HepG2 (cell line): ENCODE results near the gene TRIM67. TPM values are rescaled to one million over a fixed set of nuclear protein-coding genes. Genes with fewer than 3 reads are reported as not detected.

Experiments
- ATAC-seq: fragments of 200-7000 bp; cut with Tn5 transposase; 3 replicates; pipeline ENCODE4 v1.9.1; 2020; ENCODE audit warnings: mild to moderate bottlenecking, moderate library complexity
- BruUV-seq: library from RNA; stranded (reverse); fragments of 400-500 nt; replicated peaks from 2 replicates; lab custom pipeline; 2021; lab: Mats Ljungman, UMichigan
- CTCF ChIA-PET: fragments of 300-600 bp; formaldehyde crosslinking; extraction: SDS; loops from one replicate; lab custom pipeline; 2021; ENCODE audit warnings: low total read pairs, inconsistent platforms, low intra/inter-chr PET ratio; lab: Yijun Ruan, JAX
- POLR2A ChIA-PET: fragments of 350-600 bp; sonication (Branson Sonifier 250); formaldehyde crosslinking; loops from one replicate; lab custom pipeline; 2020; ENCODE audit warnings: antibody characterized with exemption, inconsistent platforms; lab: Yijun Ruan, JAX
- DNase-seq: peaks from one replicate; pipeline ENCODE4 v3.0.0-alpha.2; 2015; ENCODE audit warnings: low spot score
- FAIRE-seq: peaks from 3 replicates; lab custom pipeline; 2011; peaks lifted over from hg19 to GRCh38; lab: Jason Lieb, UNC
- H2AFZ ChIP-seq: one replicate; pipeline ENCODE4 v1.6.1; 2011; ENCODE audit warnings: low read length, inconsistent platforms
- H3K27ac ChIP-seq: fragments of 300-600 bp; 3 replicates; pipeline ENCODE4 v1.8.0; 2011; ENCODE audit warnings: mixed run types, mild to moderate bottlenecking, mixed read lengths, low read length, inconsistent platforms; ENCODE audit not compliant: insufficient read depth; ENCODE audit errors: extremely low read length
- H3K27me3 ChIP-seq, 2 experiments: fragments of 200-600 bp in 1 of 2; 2 replicates in 1 of 2; 3 replicates in 1 of 2; pipeline versions ENCODE4 v1.6.0 to v1.8.0; 2011; ENCODE audit warnings: low read length in 2 of 2, mild to moderate bottlenecking in 2 of 2, moderate library complexity in 2 of 2, inconsistent platforms in 1 of 2; ENCODE audit not compliant: insufficient read depth in 2 of 2, control insufficient read depth in 1 of 2
- H3K36me3 ChIP-seq, 2 experiments: fragments of 200-600 bp in 1 of 2; replicated peaks in 1 of 2; 2 replicates in 1 of 2; 3 replicates in 1 of 2; pipeline versions ENCODE4 v1.5.1 to v1.8.0; 2011; ENCODE audit warnings: low read length in 2 of 2, inconsistent platforms in 1 of 2; ENCODE audit not compliant: insufficient read depth in 2 of 2, control insufficient read depth in 1 of 2
- H3K4me1 ChIP-seq: 2 replicates; pipeline ENCODE4 v1.5.1; 2012; ENCODE audit warnings: low read length, inconsistent platforms; ENCODE audit not compliant: insufficient read depth
- H3K4me2 ChIP-seq: 2 replicates; pipeline ENCODE4 v1.6.0; 2011; ENCODE audit warnings: low read depth, low read length, inconsistent platforms
- H3K4me3 ChIP-seq, 3 experiments: fragments of 200-600 bp in 1 of 3; sonication (generic), shearing (Covaris generic) in 1 of 3; replicated peaks in 1 of 3; 2 replicates each; pipeline ENCODE4 v1.5.1; 2011 to 2016; ENCODE audit warnings: low read length in 3 of 3, inconsistent platforms in 2 of 3, low read depth in 2 of 3, mild to moderate bottlenecking in 2 of 3, control low read depth in 1 of 3, mixed read lengths in 1 of 3; ENCODE audit not compliant: insufficient read depth in 1 of 3
- H3K79me2 ChIP-seq: one replicate; pipeline ENCODE4 v1.6.1; 2011; ENCODE audit warnings: low read length, inconsistent platforms; ENCODE audit not compliant: insufficient read depth
- H3K9ac ChIP-seq: 2 replicates; pipeline ENCODE4 v1.6.0; 2011; ENCODE audit warnings: mild to moderate bottlenecking, low read depth, low read length, inconsistent platforms; ENCODE audit not compliant: insufficient read depth
- H3K9me3 ChIP-seq: 2 replicates; pipeline ENCODE4 v1.5.1; 2012; ENCODE audit warnings: mild to moderate bottlenecking, low read length
- H4K20me1 ChIP-seq: 2 replicates; pipeline ENCODE4 v1.6.0; 2011; ENCODE audit warnings: inconsistent platforms, mild to moderate bottlenecking, low read length, moderate library complexity; ENCODE audit not compliant: insufficient read depth
- ATF4 ChIP-seq, 2 experiments: fragments of 450-650 bp in 1 of 2; sonication (generic) in 1 of 2; formaldehyde crosslinking; IDR thresholded peaks; 2 replicates each; pipeline versions ENCODE4 v1.5.0 to v1.8.0; 2020 to 2022; ENCODE audit warnings: mild to moderate bottlenecking in 1 of 2, missing genetic modification reagents in 1 of 2
- BCL6 ChIP-seq: IDR thresholded peaks from 2 replicates; pipeline ENCODE4 v1.6.1; 2016; ENCODE audit warnings: missing genetic modification reagents, missing compliant biosample characterization
- CEBPB ChIP-seq: IDR thresholded peaks from 2 replicates; pipeline ENCODE4 v1.6.1; 2011; ENCODE audit warnings: low read depth, low read length, improper control_type of control experiment, borderline replicate concordance
- EP300 ChIP-seq, 3 experiments: sonication (generic) in 1 of 3; formaldehyde crosslinking in 1 of 3; IDR thresholded peaks; 2 replicates each; pipeline versions ENCODE4 v1.5.1 to v1.6.1; 2011 to 2020; ENCODE audit warnings: low read depth in 2 of 3, low read length in 2 of 3, borderline replicate concordance in 1 of 3, improper control_type of control experiment in 1 of 3, mild to moderate bottlenecking in 1 of 3, missing genetic modification reagents in 1 of 3, moderate library complexity in 1 of 3
- HNF4A ChIP-seq: sonication (generic); formaldehyde crosslinking; IDR thresholded peaks from 2 replicates; pipeline ENCODE4 v1.4.0; 2020; ENCODE audit warnings: missing genetic modification reagents
- HOXA5 ChIP-seq: sonication (generic); formaldehyde crosslinking; IDR thresholded peaks from 2 replicates; pipeline ENCODE4 v1.4.0; 2020; ENCODE audit warnings: missing genetic modification reagents
- NR2C2 ChIP-seq: sonication (generic); formaldehyde crosslinking; IDR thresholded peaks from 2 replicates; pipeline ENCODE4 v1.4.0; 2020; ENCODE audit warnings: missing genetic modification reagents, mild to moderate bottlenecking, moderate library complexity, borderline replicate concordance
- RARA ChIP-seq: IDR thresholded peaks from 2 replicates; pipeline ENCODE4 v1.6.1; 2016; ENCODE audit warnings: missing genetic modification reagents, missing compliant biosample characterization
- RXRB ChIP-seq: IDR thresholded peaks from 2 replicates; pipeline ENCODE4 v1.6.1; 2016; ENCODE audit warnings: borderline replicate concordance, missing genetic modification reagents, missing compliant biosample characterization
- SIN3B ChIP-seq: fragments of 150-350 bp; IDR thresholded peaks from 2 replicates; pipeline ENCODE4 v1.6.1; 2014; ENCODE audit warnings: low read length
- ZBTB7B ChIP-seq: sonication (generic); formaldehyde crosslinking; IDR thresholded peaks from 2 replicates; pipeline ENCODE4 v1.4.0; 2020; ENCODE audit warnings: missing genetic modification reagents
- ZNF263 ChIP-seq: sonication (generic); formaldehyde crosslinking; IDR thresholded peaks from 2 replicates; pipeline ENCODE4 v1.4.0; 2020; ENCODE audit warnings: missing genetic modification reagents
- ZNF512 ChIP-seq: sonication (generic); formaldehyde crosslinking; IDR thresholded peaks from 2 replicates; pipeline ENCODE4 v1.4.0; 2020; ENCODE audit warnings: mild to moderate bottlenecking, missing genetic modification reagents
- ZNF652 ChIP-seq: IDR thresholded peaks from 2 replicates; pipeline ENCODE4 v1.6.1; 2016; ENCODE audit warnings: low read depth, borderline replicate concordance
- WGBS: methylation state at CpG from one replicate; pipeline ENCODE4 v1.1.6; 2017; ENCODE audit warnings: low lambda C conversion rate; 5-methylcytosine and 5-hydroxymethylcytosine counted together
- in situ Hi-C: cut with HindIII; loops from 2 replicates; pipeline ENCODE4 v1.10.0; 2017; ENCODE audit warnings: low pct_unique_long_range_greater_than_20kb; ENCODE audit not compliant: extremely low pct_ligation_motif_present
- intact Hi-C: fragments of 100-400 bp; cut with micrococcal nuclease; formaldehyde crosslinking; loops from one replicate; pipeline ENCODE4 v1.10.0; 2022; ENCODE audit not compliant: unreplicated experiment
- polyA plus RNA-seq, 8 experiments: library from polyadenylated mRNA; depleted of rRNA in 3 of 8; stranded (reverse) in 7 of 8; unstranded in 1 of 8; fragments of >200 nt; fragmentation: Illumina TruSeq in 4 of 8; extraction: Trizol in 4 of 8; gene quantifications; 2 replicates each; pipeline versions ENCODE4 v1.2.1 to v1.2.3, GENCODE V29; 2011 to 2016; ENCODE audit warnings: low read depth in 4 of 8, missing spikeins in 1 of 8, mixed read lengths in 1 of 8; ENCODE audit not compliant: insufficient read depth in 1 of 8
- total RNA-seq, 5 experiments: library from RNA; depleted of rRNA; stranded (reverse); fragments of >200 nt; fragmentation: Illumina TruSeq; extraction: Trizol; gene quantifications; 2 replicates each; pipeline ENCODE4 v1.2.3, GENCODE V29; 2016; ENCODE audit warnings: low read depth in 1 of 5

The TRIM67 gene
- total and polyA plus RNA-seq, 2 of the 13 experiments (the other 11 are each of a cell fraction or from before 2014, with no cell fraction given) = not detected

GRCh38 chr1:231201375-231201978 lies 39.6 kb downstream of the TRIM67 start:
- Histone ChIP-seq H4K20me1 (no peaks in the 10 kb centered on the region), H3K4me1 (peaks cover 39% of the 10 kb centered on the region), H3K9ac (no peak overlapping the region), H3K36me3 (no peaks in the 10 kb centered on the region), H3K27me3 (peaks cover 3 to 46% of the 10 kb centered on the region in 2 experiments; a peak in 3 of 5 replicates), H2AFZ (no peak overlapping the region), H3K27ac (no peak overlapping the region), H3K9me3 (no peaks in the 10 kb centered on the region), H3K4me2 (no peak overlapping the region), H3K4me3 (no peak overlapping the region), H3K79me2 (no peaks in the 10 kb centered on the region)
- no peak for FAIRE-seq
- no TSS peak for BruUV-seq
- intact Hi-C loops (no loop called here), in situ Hi-C loops (loop anchor here (25.0 kb wide), 2 partner anchors 414 to 564 kb away; partner anchors contain the start of gene COG2)
- 63% methylated on average over 10 of the region's 16 CpGs for WGBS
- no peak for ATAC-seq
- POLR2A ChIA-PET = no interaction called here
- TF ChIP-seq ZNF512 (CRISPR knock-in tag) = no peak
- DNase-seq = no peak
- CTCF ChIA-PET = no interaction called here

GRCh38 chr1:231201979-231202633 lies 40.2 kb downstream of the TRIM67 start:
- Histone ChIP-seq H3K4me1 (peaks cover 33% of the 10 kb centered on the region), H3K9ac (no peak overlapping the region), H3K27me3 (peaks cover 3 to 40% of the 10 kb centered on the region in 2 experiments; a peak in 3 of 5 replicates), H3K4me3 (no peak overlapping the region), H3K79me2 (no peaks in the 10 kb centered on the region), H2AFZ (no peak overlapping the region), H3K9me3 (no peaks in the 10 kb centered on the region), H3K4me2 (peak overlapping the region; percentile 15; the same call in 1 of the 2 replicates), H4K20me1 (no peaks in the 10 kb centered on the region), H3K27ac (no peak overlapping the region), H3K36me3 (no peaks in the 10 kb centered on the region)
- DNase-seq (no peak), FAIRE-seq (peak; percentile 64), ATAC-seq (peak; percentile 19)
- POLR2A ChIA-PET = no interaction called here
- in situ Hi-C loops = loop anchor here (25.0 kb wide), 2 partner anchors 415 to 565 kb away; partner anchors contain the start of gene COG2
- intact Hi-C loops = no loop called here
- WGBS = 49% methylated on average over 5 of the region's 5 CpGs
- no TSS peak for BruUV-seq
- CTCF ChIA-PET = no interaction called here
- TF ChIP-seq ATF4 (CRISPR knock-in tag; IDR thresholded peaks at IDR 0.05) (peak in 1 of 2 experiments; percentile 58; a peak in 2 of 4 replicates), HOXA5 (CRISPR knock-in tag) (no peak), HNF4A (CRISPR knock-in tag) (peak; percentile 76), ZNF652 (CRISPR knock-in tag) (peak; percentile 73), BCL6 (CRISPR knock-in tag) (peak; percentile 42; the same call in 1 of the 2 replicates), ZNF263 (CRISPR knock-in tag) (0 out of 2 replicates have a peak, but pooled peaks have one; percentile 28), EP300 (IDR thresholded peaks at IDR 0.05; ENCODE audit: low read depth in 2 of 2, low read length in 2 of 2) (peak in 1 of 2 experiments; percentile 44; a peak in 1 of 4 replicates), EP300 (CRISPR knock-in tag; IDR thresholded peaks at IDR 0.05; ENCODE audit: borderline replicate concordance) (no peak), CEBPB (0 out of 2 replicates have a peak, but pooled peaks have one; percentile 23), RXRB (CRISPR knock-in tag) (no peak), ZBTB7B (CRISPR knock-in tag) (0 out of 2 replicates have a peak, but pooled peaks have one; percentile 40), NR2C2 (CRISPR knock-in tag) (peak; percentile 82), RARA (CRISPR knock-in tag) (0 out of 2 replicates have a peak, but pooled peaks have one; percentile 26), SIN3B (no peak)
